Measurements from ENCODE around the gene DVL3.

The DVL3 gene

DNA sequence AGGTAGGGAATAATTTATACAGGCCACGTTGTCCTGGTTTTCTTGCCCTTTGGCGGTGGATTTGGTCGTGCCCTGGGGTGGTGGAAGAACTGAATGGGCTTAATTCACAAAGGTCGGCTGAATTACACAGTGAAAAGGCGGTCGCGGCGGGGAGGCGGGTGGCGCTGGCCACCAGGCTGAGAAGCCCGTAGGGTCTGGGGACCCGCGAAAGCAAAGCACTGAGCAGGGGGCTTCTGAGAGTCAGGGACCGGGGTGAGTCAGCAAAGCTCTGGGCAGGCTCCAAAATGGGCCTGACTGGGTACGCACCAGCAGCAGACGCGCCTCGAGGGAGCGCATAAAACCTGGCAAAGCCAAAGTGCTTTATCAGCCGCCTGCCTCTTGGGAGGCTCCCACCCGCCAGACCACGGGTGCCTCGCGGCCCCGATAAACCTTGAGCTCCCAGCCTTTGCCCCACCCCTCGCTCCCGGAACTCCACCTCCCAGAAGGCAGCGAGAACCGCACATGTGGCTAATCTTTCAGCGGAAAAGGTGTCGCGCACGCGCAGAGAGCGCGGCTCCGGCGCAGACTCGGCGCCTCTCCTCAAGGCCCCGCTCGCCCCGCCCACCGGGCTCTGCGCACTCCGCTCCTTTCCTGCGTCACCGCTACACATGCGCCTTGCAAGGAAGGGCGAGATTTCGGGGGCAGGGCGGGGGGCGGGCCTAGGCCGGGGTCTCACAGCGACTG, 30.4 kb downstream of the DVL3 start:
- H3K9me3 ChIP-seq (ENCODE audit: severe bottlenecking), result no peaks in the 10 kb centered on the region
- peak; percentile 99 for DNase-seq
- H3K36me3 ChIP-seq, result peaks cover 83% of the 10 kb centered on the region
- TF ChIP-seq, protein P1, sequence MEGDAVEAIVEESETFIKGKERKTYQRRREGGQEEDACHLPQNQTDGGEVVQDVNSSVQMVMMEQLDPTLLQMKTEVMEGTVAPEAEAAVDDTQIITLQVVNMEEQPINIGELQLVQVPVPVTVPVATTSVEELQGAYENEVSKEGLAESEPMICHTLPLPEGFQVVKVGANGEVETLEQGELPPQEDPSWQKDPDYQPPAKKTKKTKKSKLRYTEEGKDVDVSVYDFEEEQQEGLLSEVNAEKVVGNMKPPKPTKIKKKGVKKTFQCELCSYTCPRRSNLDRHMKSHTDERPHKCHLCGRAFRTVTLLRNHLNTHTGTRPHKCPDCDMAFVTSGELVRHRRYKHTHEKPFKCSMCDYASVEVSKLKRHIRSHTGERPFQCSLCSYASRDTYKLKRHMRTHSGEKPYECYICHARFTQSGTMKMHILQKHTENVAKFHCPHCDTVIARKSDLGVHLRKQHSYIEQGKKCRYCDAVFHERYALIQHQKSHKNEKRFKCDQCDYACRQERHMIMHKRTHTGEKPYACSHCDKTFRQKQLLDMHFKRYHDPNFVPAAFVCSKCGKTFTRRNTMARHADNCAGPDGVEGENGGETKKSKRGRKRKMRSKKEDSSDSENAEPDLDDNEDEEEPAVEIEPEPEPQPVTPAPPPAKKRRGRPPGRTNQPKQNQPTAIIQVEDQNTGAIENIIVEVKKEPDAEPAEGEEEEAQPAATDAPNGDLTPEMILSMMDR (IDR thresholded peaks at IDR 0.05; ENCODE audit: low read depth, low read length), result no peak
- H3K27me3 ChIP-seq (ENCODE audit: insufficient read depth, low read depth, severe bottlenecking), result no peaks in the 10 kb centered on the region
- H3K27ac ChIP-seq, result peak overlapping the region; percentile 92
- H3K4me3 ChIP-seq (ENCODE audit: low read depth, low read length), result peak overlapping the region; percentile 70

DNA sequence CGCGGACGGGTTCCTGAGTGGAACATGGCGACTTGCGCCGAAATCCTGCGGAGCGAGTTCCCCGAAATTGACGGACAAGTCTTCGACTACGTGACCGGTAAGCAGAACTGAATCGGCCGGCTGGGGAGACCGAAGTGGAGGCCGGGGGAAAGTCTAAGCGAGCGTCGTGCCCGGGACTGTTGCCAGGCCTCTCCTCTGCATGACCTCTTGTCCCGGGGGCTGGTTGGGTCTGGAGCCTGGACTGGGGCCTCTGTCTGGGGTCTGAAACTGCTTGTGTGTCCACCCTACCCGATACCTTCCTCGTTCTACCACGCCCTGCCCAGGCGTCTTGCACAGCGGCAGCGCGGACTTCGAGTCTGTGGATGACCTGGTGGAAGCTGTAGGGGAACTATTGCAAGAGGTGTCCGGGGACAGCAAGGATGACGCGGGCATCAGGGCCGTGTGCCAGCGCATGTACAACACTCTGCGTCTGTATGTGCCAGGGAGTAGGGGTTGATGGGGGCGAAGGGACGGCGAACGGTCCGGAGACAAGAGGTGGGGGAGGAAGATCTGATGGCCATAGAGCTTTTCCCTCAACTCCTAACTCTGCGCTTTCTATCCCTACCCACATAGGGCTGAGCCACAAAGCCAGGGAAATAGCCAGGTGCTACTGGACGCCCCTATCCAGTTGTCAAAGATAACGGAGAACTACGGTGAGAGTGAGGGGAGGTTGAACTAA, 31.2 kb downstream of the DVL3 start, which contains the start of gene ABCF3:
ABCF3 (plus strand) TSS at position 16 of the 718 bp plus-strand sequence; CDS start at position 25, 9 bp downstream.
- TF ChIP-seq, protein P1 (IDR thresholded peaks at IDR 0.05; ENCODE audit: low read depth, low read length), result no peak

DNA sequence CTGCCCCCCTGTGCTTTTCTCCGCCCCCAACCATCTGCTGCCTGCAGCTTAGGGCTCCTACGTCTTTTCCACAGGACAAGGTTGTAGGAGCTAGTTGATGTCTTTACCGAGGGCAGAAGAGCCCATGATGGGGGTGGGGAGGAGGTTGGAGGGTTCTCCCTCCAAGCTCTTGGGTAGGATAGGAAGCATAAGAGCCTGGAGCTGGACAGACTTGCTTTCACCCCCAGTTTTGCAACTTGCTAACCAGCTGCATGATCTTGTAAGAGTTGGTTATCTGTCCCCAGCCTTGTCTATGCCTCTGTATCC, 31.7 kb downstream of the DVL3 start:
- Histone ChIP-seq H3K9me3 (ENCODE audit: severe bottlenecking) (no peaks in the 10 kb centered on the region), H3K27ac (peak overlapping the region; percentile 73), H3K36me3 (peaks cover 82% of the 10 kb centered on the region), H3K4me3 (ENCODE audit: low read depth, low read length) (peak overlapping the region; percentile 70), H3K27me3 (ENCODE audit: insufficient read depth, low read depth, severe bottlenecking) (no peaks in the 10 kb centered on the region)
- DNase-seq, result peak; percentile 79
- TF ChIP-seq, protein P1 (IDR thresholded peaks at IDR 0.05; ENCODE audit: low read depth, low read length), result no peak

More for the DNA sequence above, 31.2 kb downstream of the DVL3 start, which contains the start of gene ABCF3:
- Histone ChIP-seq H3K36me3 (peaks cover 83% of the 10 kb centered on the region), H3K4me3 (ENCODE audit: low read depth, low read length) (peak within 1 kb of the TSS; percentile 70), H3K27me3 (ENCODE audit: insufficient read depth, low read depth, severe bottlenecking) (no peaks in the 10 kb centered on the region), H3K9me3 (ENCODE audit: severe bottlenecking) (no peaks in the 10 kb centered on the region), H3K27ac (peak within 1 kb of the TSS; percentile 92)
- no peak for DNase-seq

DNA sequence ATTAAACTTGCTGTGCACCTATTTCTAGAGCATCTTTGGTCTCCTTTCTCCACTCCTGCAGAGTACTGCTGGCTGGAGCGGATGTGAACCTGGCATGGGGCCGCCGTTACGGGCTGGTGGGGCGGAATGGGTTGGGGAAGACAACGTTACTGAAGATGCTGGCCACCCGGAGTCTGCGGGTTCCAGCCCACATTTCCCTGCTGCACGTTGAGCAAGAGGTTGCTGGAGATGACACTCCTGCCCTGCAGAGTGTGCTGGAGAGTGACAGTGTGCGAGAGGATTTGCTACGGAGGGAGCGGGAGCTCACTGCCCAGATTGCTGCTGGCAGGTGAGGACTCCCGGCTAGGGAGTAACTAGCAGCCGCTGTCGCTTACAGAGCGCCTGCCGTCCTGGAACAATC, 32.9 kb downstream of the DVL3 start:
- no peaks in the 10 kb centered on the region for H3K9me3 ChIP-seq (ENCODE audit: severe bottlenecking)
- TF ChIP-seq, protein P1 (IDR thresholded peaks at IDR 0.05; ENCODE audit: low read depth, low read length), result no peak
- H3K27ac ChIP-seq, result no peak overlapping the region
- H3K36me3 ChIP-seq, result peaks cover 82% of the 10 kb centered on the region
- no peaks in the 10 kb centered on the region for H3K27me3 ChIP-seq (ENCODE audit: insufficient read depth, low read depth, severe bottlenecking)
- no peak for DNase-seq
- H3K4me3 ChIP-seq (ENCODE audit: low read depth, low read length), result no peak overlapping the region

DNA sequence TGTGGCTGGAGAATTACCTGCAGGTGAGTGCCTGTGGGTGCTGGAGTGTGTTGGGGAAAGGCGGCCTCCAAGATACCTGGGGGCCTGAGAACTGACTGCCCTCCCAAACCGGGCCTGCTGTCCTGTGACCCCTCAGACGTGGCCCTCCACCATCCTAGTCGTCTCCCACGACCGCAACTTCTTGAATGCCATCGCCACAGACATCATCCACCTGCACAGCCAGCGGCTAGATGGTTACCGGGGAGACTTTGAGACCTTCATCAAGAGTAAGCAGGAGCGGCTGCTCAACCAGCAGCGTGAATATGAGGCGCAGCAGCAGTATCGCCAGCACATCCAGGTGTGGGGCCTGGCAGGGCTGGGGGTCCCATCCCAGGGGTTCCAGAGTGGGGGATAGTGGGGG, 34.2 kb downstream of the DVL3 start:
- no peaks in the 10 kb centered on the region for H3K27me3 ChIP-seq (ENCODE audit: insufficient read depth, low read depth, severe bottlenecking)
- TF ChIP-seq, protein P1 (IDR thresholded peaks at IDR 0.05; ENCODE audit: low read depth, low read length), result no peak
- DNase-seq, result no peak
- no peak overlapping the region for H3K4me3 ChIP-seq (ENCODE audit: low read depth, low read length)
- H3K36me3 ChIP-seq, result peaks cover 80% of the 10 kb centered on the region
- no peaks in the 10 kb centered on the region for H3K9me3 ChIP-seq (ENCODE audit: severe bottlenecking)
- H3K27ac ChIP-seq, result no peak overlapping the region
